Gastrocnemius medialis (tissue), 4 donors: ENCODE data around the gene VWA7.

ENCODE experiments used
- POLR2A ChIP-seq, 2 donors: fragments of 450-650 bp; IDR thresholded peaks; one replicate each; pipeline ENCODE4 v1.6.1; 2017; ENCODE audit warnings: antibody characterized with exemption in 2 of 2, mild to moderate bottlenecking in 2 of 2, moderate library complexity in 2 of 2
- TF ChIP-seq, protein P1 (sequence below), 5 experiments: fragments of 450-650 bp in 3 of 5; fragments of 200-600 bp in 2 of 5; sonication (generic) in 2 of 5; IDR thresholded peaks in 4 of 5; conservative IDR thresholded peaks in 1 of 5; 1 replicate in 4 of 5; 2 replicates in 1 of 5; pipeline ENCODE4 v1.5.1; 2016 to 2019; ENCODE audit warnings: antibody characterized with exemption in 5 of 5, mild to moderate bottlenecking in 3 of 5, moderate library complexity in 3 of 5

GRCh38 chr6:31769684-31770371 is 7.3 kb downstream of the VWA7 start:
- TF ChIP-seq, protein P1, sequence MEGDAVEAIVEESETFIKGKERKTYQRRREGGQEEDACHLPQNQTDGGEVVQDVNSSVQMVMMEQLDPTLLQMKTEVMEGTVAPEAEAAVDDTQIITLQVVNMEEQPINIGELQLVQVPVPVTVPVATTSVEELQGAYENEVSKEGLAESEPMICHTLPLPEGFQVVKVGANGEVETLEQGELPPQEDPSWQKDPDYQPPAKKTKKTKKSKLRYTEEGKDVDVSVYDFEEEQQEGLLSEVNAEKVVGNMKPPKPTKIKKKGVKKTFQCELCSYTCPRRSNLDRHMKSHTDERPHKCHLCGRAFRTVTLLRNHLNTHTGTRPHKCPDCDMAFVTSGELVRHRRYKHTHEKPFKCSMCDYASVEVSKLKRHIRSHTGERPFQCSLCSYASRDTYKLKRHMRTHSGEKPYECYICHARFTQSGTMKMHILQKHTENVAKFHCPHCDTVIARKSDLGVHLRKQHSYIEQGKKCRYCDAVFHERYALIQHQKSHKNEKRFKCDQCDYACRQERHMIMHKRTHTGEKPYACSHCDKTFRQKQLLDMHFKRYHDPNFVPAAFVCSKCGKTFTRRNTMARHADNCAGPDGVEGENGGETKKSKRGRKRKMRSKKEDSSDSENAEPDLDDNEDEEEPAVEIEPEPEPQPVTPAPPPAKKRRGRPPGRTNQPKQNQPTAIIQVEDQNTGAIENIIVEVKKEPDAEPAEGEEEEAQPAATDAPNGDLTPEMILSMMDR (IDR thresholded peaks at IDR 0.05 in 4 of 5, conservative IDR thresholded peaks at IDR 0.05 in 1 of 5) = peak; percentile 66 to 89 (median 83)
- TF ChIP-seq POLR2A (IDR thresholded peaks at IDR 0.05) = no peak
